Epithelial cell of esophagus (primary cell): ENCODE results near the gene GATA3.

ENCODE experiments used
- DNase-seq: peaks from one replicate; pipeline ENCODE4 v3.0.0; 2010; ENCODE audit warnings: low read depth
- H3K4me3 ChIP-seq: 2 replicates; pipeline ENCODE4 v1.5.1; 2011; ENCODE audit warnings: mild to moderate bottlenecking, low read length, control low read depth
- TF ChIP-seq, protein P1 (sequence below): IDR thresholded peaks from 2 replicates; pipeline ENCODE4 v1.5.1; 2011; ENCODE audit warnings: low read depth, mild to moderate bottlenecking, low read length, control low read depth, inconsistent platforms; ENCODE audit not compliant: insufficient read depth; ENCODE audit errors: missing control alignments

The GATA3 gene

GRCh38 chr10:8056871-8057331 lies 2.4 kb downstream of the GATA3 start:
- no peak overlapping the region for H3K4me3 ChIP-seq
- TF ChIP-seq, protein P1, sequence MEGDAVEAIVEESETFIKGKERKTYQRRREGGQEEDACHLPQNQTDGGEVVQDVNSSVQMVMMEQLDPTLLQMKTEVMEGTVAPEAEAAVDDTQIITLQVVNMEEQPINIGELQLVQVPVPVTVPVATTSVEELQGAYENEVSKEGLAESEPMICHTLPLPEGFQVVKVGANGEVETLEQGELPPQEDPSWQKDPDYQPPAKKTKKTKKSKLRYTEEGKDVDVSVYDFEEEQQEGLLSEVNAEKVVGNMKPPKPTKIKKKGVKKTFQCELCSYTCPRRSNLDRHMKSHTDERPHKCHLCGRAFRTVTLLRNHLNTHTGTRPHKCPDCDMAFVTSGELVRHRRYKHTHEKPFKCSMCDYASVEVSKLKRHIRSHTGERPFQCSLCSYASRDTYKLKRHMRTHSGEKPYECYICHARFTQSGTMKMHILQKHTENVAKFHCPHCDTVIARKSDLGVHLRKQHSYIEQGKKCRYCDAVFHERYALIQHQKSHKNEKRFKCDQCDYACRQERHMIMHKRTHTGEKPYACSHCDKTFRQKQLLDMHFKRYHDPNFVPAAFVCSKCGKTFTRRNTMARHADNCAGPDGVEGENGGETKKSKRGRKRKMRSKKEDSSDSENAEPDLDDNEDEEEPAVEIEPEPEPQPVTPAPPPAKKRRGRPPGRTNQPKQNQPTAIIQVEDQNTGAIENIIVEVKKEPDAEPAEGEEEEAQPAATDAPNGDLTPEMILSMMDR, result no peak
- no peak for DNase-seq

- no peak overlapping the region for H3K4me3 ChIP-seq
- TF ChIP-seq, protein P1, result no peak
- DNase-seq, result no peak
These were observed 3.3 kb downstream of the GATA3 start for GRCh38 chr10:8057636-8058273.

GRCh38 chr10:8058274-8059111 lies 4.0 kb downstream of the GATA3 start:
- DNase-seq, result no peak
- TF ChIP-seq, protein P1, result no peak
- H3K4me3 ChIP-seq, result no peak overlapping the region

- no peak for DNase-seq
- TF ChIP-seq, protein P1, result no peak
- H3K4me3 ChIP-seq, result no peak overlapping the region
These were observed 4.9 kb downstream of the GATA3 start for GRCh38 chr10:8059191-8059936.

- no peak for DNase-seq
- H3K4me3 ChIP-seq, result no peak overlapping the region
- TF ChIP-seq, protein P1, result no peak
These were observed 5.7 kb downstream of the GATA3 start for GRCh38 chr10:8060010-8060703.

DNA sequence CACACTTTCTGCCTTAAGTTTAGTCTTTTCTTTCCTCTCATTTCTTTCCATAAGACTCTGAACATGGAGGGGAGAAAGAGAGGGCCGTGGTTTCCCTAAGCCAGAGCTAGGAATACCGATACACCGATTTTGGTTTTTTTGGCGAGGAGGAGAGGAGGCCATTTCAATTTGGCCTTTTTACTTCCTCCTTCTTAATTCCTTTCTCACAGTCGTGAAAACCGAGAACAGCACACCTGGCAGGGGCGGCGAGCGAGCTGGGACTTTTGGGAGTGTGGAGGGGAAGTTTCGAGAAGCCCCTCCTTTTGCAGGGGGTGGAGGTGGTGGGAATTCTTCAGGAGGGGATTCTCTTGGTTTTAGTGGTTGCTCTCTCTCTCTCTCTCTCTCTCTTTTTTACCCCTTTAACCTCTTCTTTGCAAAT lies 6.2 kb downstream of the GATA3 start:
- H3K4me3 ChIP-seq, result no peak overlapping the region
- DNase-seq, result no peak
- TF ChIP-seq, protein P1, result no peak
